ENCODE data around the gene ARSJ. TPM values are rescaled to one million over a fixed set of nuclear protein-coding genes. Genes with fewer than 3 reads are reported as not detected.
"Not testable (repeated sequence)": the region's sequence is repeated elsewhere in the genome, so short reads cannot be mapped to it uniquely, and the experiment has no call there.

The ARSJ gene
- total RNA-seq, 1 experiment from 2014 or later = 4.6 TPM

DNA sequence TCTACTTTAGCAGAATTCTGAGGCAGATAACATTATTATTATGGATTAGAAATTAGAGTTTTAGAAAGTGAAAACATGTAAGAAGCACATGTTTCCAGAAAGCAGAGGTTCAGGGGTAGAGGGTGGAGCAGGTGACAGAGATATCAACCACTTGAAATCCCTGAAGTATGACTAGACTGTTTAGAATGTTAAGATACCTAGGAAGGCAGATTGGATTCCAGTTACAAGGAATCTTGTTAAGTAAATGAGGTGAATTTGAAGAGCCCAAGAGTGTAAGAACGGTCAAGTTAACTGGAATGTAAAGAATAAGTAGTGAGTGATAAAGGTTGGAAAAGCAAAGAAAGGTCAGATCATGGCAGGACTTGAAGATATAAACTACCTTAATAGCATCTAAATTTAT lies 37.6 kb downstream of the ARSJ start:
- no peaks in the 10 kb centered on the region for H3K36me3 ChIP-seq (ENCODE audit: insufficient read depth, low read length, poor library complexity, severe bottlenecking)
- no peak for TF ChIP-seq EZH2 (IDR thresholded peaks at IDR 0.05; ENCODE audit: borderline replicate concordance, low read depth, low read length, poor library complexity, severe bottlenecking)
- TF ChIP-seq, protein P1, sequence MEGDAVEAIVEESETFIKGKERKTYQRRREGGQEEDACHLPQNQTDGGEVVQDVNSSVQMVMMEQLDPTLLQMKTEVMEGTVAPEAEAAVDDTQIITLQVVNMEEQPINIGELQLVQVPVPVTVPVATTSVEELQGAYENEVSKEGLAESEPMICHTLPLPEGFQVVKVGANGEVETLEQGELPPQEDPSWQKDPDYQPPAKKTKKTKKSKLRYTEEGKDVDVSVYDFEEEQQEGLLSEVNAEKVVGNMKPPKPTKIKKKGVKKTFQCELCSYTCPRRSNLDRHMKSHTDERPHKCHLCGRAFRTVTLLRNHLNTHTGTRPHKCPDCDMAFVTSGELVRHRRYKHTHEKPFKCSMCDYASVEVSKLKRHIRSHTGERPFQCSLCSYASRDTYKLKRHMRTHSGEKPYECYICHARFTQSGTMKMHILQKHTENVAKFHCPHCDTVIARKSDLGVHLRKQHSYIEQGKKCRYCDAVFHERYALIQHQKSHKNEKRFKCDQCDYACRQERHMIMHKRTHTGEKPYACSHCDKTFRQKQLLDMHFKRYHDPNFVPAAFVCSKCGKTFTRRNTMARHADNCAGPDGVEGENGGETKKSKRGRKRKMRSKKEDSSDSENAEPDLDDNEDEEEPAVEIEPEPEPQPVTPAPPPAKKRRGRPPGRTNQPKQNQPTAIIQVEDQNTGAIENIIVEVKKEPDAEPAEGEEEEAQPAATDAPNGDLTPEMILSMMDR (conservative IDR thresholded peaks at IDR 0.05; ENCODE audit: low read depth, low read length) = no peak
- no peaks in the 10 kb centered on the region for H3K9me3 ChIP-seq (ENCODE audit: low read depth, low read length, poor library complexity, severe bottlenecking)
- intact Hi-C loops (cut with micrococcal nuclease; ENCODE audit: unreplicated experiment) = no loop called here
- no peak for DNase-seq (ENCODE audit: low spot score)
- H3K4me3 ChIP-seq (ENCODE audit: low read depth, low read length, poor library complexity, severe bottlenecking) = no peak overlapping the region
- CTCF ChIA-PET = no interaction called here
- no peak overlapping the region for H3K27ac ChIP-seq (ENCODE audit: low read depth, low read length, poor library complexity, severe bottlenecking)
- H3K27me3 ChIP-seq (replicated peaks; ENCODE audit: insufficient read depth, low read depth, low read length, poor library complexity) = no peaks in the 10 kb centered on the region
- H3K4me1 ChIP-seq (ENCODE audit: insufficient read depth, low read length, poor library complexity, severe bottlenecking) = no peaks in the 10 kb centered on the region
- POLR2A ChIA-PET (ENCODE audit: low non-redundant PET) = no interaction called here
- no TSS peak for BruUV-seq (replicated peaks)

DNA sequence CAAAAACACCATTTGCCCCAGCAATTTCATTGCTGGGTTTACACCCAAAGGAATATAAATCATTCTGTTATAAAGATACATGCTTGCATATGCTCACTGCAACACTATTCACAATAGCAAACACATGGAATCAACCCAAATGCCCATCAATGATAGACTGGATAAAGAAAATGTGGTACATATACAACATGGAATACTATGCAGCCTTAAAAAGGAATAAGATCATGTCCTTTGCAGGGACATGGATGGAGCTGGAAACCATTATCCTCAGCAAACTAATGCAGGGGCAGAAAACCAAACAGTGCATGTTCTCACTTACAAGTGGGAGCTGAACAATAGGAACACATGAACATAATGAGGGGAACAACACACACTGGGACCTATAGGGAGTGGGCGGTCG lies 39.3 kb downstream of the ARSJ start:
- POLR2A ChIA-PET (ENCODE audit: low non-redundant PET); H3K27ac ChIP-seq (ENCODE audit: low read depth, low read length, poor library complexity, severe bottlenecking); H3K4me3 ChIP-seq (ENCODE audit: low read depth, low read length, poor library complexity, severe bottlenecking); DNase-seq (ENCODE audit: low spot score); H3K36me3 ChIP-seq (ENCODE audit: insufficient read depth, low read length, poor library complexity, severe bottlenecking); H3K4me1 ChIP-seq (ENCODE audit: insufficient read depth, low read length, poor library complexity, severe bottlenecking); BruUV-seq (replicated peaks); CTCF ChIA-PET; intact Hi-C loops (cut with micrococcal nuclease; ENCODE audit: unreplicated experiment); H3K27me3 ChIP-seq (replicated peaks; ENCODE audit: insufficient read depth, low read depth, low read length, poor library complexity); H3K9me3 ChIP-seq (ENCODE audit: low read depth, low read length, poor library complexity, severe bottlenecking): not testable (repeated sequence)

DNA sequence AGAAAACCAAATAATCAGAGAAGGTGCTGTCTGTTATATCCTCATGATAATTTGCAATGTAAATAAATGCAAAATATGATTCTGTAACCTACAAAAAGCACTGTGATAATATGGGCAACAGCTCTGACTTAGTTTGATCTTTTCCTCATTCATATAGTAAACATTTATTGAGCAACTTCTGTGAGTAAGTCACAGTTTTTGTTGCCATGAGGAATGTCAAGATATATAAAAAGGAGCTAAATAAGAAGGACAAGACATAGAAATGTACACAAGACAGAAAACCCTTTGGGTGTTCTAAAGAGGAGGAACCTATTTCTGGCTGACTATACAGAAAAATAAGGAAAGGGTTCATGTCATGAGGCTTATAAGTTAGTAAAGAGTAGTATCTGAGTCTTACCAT lies 44.3 kb downstream of the ARSJ start:
- Histone ChIP-seq H3K4me3 (ENCODE audit: low read depth, low read length, poor library complexity, severe bottlenecking) (no peak overlapping the region), H3K9me3 (ENCODE audit: low read depth, low read length, poor library complexity, severe bottlenecking) (no peaks in the 10 kb centered on the region), H3K27ac (ENCODE audit: low read depth, low read length, poor library complexity, severe bottlenecking) (no peak overlapping the region), H3K4me1 (ENCODE audit: insufficient read depth, low read length, poor library complexity, severe bottlenecking) (no peaks in the 10 kb centered on the region), H3K27me3 (replicated peaks; ENCODE audit: insufficient read depth, low read depth, low read length, poor library complexity) (no peaks in the 10 kb centered on the region), H3K36me3 (ENCODE audit: insufficient read depth, low read length, poor library complexity, severe bottlenecking) (no peaks in the 10 kb centered on the region)
- no peak for DNase-seq (ENCODE audit: low spot score)
- ChIA-PET CTCF (no interaction called here), POLR2A (ENCODE audit: low non-redundant PET) (no interaction called here)
- intact Hi-C loops (cut with micrococcal nuclease; ENCODE audit: unreplicated experiment) = no loop called here
- no peak for TF ChIP-seq EZH2 (IDR thresholded peaks at IDR 0.05; ENCODE audit: borderline replicate concordance, low read depth, low read length, poor library complexity, severe bottlenecking)
- TF ChIP-seq, protein P1 (conservative IDR thresholded peaks at IDR 0.05; ENCODE audit: low read depth, low read length) = no peak
- BruUV-seq (replicated peaks) = no TSS peak

DNA sequence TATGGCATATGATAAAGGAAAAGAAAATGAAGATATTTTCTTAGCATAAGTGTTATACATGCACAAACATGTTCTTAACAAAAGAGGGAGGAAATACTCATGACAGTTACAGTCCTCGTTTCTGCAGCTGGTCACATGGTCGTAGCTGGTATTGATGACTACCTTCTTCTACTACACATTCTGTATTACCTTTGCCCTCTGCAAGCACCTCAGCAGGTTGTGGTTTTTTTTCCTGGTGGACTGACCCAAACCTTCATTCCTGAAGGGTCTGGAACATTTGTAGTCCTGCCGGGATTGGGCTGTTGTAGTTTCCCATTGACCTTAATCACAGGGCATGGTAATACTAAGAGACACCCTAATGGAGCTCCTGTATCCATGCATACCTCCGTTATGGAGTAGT lies 54.7 kb downstream of the ARSJ start:
- POLR2A ChIA-PET (ENCODE audit: low non-redundant PET); H3K4me3 ChIP-seq (ENCODE audit: low read depth, low read length, poor library complexity, severe bottlenecking); H3K27ac ChIP-seq (ENCODE audit: low read depth, low read length, poor library complexity, severe bottlenecking); intact Hi-C loops (cut with micrococcal nuclease; ENCODE audit: unreplicated experiment); BruUV-seq (replicated peaks); H3K9me3 ChIP-seq (ENCODE audit: low read depth, low read length, poor library complexity, severe bottlenecking); H3K4me1 ChIP-seq (ENCODE audit: insufficient read depth, low read length, poor library complexity, severe bottlenecking); CTCF ChIA-PET; DNase-seq (ENCODE audit: low spot score); H3K36me3 ChIP-seq (ENCODE audit: insufficient read depth, low read length, poor library complexity, severe bottlenecking); H3K27me3 ChIP-seq (replicated peaks; ENCODE audit: insufficient read depth, low read depth, low read length, poor library complexity): not testable (repeated sequence)
